HL-60/S4 treated with retinoic acid at 250 ng/mL for 4 days and 3 days (cell line): ENCODE data around the gene PRRC2B.
"Not testable (repeated sequence)": the region's sequence is repeated elsewhere in the genome, so short reads cannot be mapped to it uniquely, and the experiment has no call there.

Experiments used
- in situ Hi-C: fragments of 300-500 bp; cut with MboI; formaldehyde crosslinking; loops from 2 replicates; pipeline ENCODE4 v1.7.0; 2022; ENCODE audit warnings: low sequenced_read_pairs

The PRRC2B gene

GRCh38 chr9:131429121-131430012, 35.5 kb downstream of the PRRC2B start:
- in situ Hi-C loops: no loop called here

DNA sequence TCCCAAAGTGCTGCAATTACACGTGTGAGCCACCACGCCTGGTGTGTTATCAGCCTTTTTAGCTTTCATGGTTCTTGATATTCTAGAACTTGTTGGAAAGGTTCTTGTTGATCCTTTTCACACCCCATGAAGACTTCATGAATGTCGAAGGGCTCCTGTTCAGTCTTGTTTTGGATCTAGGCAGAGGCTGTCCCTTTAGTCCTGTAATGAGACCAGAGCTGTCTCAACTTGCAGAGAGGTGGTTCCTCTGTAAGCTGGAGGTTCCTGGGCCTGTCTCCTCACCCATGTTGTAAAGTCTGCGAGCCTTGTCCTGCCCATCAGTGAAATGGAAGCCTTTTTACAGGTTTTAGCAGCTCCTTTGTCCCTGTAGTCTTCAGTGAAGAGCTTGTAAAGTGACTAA, 38.2 kb downstream of the PRRC2B start:
- in situ Hi-C loops: no loop called here

GRCh38 chr9:131432597-131433301, 38.9 kb downstream of the PRRC2B start:
- in situ Hi-C loops: no loop called here

DNA sequence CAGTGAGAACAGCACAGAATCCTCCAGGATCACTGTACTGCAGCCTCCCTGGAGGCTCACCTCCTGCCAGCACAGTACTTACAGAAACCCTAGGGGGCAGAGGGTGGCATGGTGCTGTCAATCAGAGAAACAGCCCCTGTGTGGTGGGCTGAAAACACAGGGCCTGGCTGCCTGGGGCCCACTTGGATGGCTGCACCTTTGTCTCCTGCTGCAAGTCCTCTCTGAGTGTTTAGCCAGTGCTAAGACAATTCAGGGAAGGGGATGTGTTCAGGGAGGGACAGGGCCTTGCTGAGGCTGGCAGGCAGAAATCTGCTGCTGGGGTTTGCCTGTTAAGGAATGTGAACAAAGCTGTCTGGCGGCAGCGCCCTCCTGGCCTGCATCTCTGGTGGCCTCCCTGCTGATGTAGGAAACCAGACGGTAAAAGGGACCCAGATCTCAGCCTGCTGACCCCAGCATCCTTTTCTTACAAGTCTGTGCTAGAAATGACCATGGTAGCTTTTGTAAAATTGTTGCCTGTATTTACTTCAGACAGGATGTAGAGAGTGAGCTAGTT, 39.5 kb downstream of the PRRC2B start:
- in situ Hi-C loops: no loop called here

- in situ Hi-C loops: no loop called here
These were observed 40.8 kb downstream of the PRRC2B start for GRCh38 chr9:131434673-131435072.

DNA sequence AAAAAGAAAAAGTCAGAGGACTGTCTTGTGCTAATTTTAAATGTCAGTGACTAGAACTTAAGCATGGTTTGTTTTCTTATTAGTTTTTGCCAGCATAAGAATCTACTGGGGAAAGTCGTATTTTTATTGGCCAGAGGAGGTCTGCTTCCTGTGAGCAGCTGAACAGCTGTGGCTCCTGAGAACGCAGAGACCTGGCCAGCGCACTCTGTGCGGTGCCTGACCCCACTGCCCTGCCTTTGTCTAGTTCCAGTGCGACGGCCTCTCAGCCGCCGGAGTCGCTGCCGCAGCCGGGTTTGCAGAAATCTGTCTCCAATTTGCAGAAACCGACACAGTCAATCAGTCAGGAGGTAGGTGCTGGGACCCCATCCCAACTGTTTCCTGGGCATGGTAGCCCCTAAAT, 42.5 kb downstream of the PRRC2B start:
- in situ Hi-C loops: no loop called here

DNA sequence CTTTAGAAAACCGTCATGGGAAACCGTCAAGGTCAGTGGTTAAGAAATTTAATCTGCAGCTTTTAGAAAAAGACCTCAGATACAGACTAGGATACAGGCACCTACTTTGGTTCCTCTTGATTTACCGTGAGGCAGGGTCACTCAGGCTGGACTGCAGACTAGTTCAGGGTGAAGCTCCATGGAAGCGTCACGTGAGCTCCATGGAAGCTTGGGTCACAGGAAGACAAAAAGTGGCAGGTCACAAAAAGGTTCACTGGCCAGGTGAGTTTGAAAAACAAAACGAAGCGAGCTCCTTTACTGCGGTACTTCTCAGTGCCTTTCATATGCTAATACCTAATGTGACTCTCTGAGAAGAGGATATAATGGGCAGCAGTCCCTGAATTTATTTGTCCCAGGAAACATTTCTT, 43.0 kb downstream of the PRRC2B start:
- in situ Hi-C loops: no loop called here

GRCh38 chr9:131438190-131438589, 44.3 kb downstream of the PRRC2B start:
- in situ Hi-C loops: no loop called here

DNA sequence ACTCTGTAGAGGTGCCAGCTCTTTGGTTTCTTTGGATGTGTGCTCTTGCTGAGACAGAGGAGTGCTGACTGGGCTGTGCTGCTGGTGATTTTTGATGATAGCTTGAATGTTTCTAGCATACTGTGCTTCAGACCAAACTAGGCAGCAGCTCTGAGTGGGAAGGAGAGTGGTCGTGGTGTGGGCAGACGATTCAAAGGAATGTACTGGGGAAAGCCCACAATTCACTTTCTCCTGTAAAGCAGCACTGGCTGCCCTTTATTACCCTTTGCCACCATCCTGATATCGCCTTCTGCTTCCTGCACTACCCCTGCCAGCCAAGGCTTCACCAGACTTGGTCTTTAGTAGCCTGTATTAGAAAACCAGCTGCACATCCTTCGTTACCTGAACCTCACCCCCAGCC, 45.3 kb downstream of the PRRC2B start:
- in situ Hi-C loops: no loop called here

- in situ Hi-C loops: no loop called here
These were observed 47.6 kb downstream of the PRRC2B start for GRCh38 chr9:131441441-131441840.

- in situ Hi-C loops: no loop called here
These were observed 48.5 kb downstream of the PRRC2B start for GRCh38 chr9:131442351-131442750.

DNA sequence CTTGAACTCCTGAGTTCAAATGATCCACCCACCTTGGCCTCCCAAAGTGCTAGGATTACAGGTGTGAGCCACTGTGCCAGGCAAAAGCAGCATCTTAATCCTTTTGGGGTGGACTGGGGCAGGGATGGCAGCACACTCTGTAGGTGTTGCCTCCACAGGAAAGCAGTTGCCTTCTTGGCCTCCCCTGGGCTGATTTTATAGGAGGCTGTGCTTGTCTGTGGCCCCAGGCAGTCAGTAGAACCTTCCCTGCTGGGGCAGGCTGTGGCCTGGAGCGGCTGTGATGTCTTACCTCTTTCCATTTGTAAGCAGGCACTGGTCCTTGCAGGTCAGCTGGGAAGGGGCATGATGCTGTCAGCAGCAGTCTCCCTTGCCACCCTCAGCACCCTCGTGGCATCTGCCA, 49.8 kb downstream of the PRRC2B start:
- in situ Hi-C loops: no loop called here

- in situ Hi-C loops: no loop called here
These were observed 52.4 kb downstream of the PRRC2B start for GRCh38 chr9:131446276-131446675.

GRCh38 chr9:131447148-131447547, 53.3 kb downstream of the PRRC2B start:
- in situ Hi-C loops: no loop called here

DNA sequence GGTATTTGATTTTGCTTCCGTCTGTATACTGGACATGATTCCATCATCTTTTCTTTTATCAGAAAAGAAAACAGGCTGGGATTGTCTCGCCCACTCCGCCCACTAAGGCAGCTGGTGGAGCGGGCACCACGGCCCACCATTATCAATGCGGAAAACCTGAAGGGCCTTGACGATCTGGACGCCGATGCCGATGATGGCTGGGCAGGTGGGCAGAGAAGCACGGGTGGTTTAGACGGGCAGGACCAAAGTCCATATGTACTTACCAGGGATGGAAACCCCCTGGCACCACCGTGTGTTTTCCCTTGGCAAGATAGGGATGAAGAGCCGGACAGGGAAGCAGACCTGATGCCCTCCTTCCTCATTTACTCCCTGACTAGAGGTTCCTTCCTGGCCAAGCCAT, 53.7 kb downstream of the PRRC2B start:
- in situ Hi-C loops: no loop called here

GRCh38 chr9:131448818-131449217, 54.9 kb downstream of the PRRC2B start:
- in situ Hi-C loops: no loop called here

GRCh38 chr9:131449276-131449675, 55.4 kb downstream of the PRRC2B start:
- in situ Hi-C loops: no loop called here

DNA sequence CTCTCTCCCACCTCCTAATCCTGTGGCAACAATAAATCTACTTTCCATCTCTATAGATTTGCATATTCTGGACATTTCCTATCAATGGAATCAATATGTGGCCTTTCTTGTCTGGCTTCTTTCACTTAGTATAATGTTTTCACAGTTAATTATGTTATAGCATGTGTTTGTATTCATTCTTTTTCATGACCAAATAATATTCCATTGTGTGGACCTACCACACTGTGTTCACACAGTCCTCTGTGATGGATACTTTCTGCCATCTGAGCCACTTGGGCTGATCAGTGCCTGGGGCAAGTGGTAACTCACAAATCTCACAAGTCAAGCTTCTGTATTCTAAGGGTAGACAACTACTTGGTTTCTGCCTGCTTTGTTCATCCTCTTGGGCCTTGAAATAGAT, 60.1 kb downstream of the PRRC2B start:
- in situ Hi-C loops: no loop called here

- in situ Hi-C loops: not testable (repeated sequence)
These were observed 61.8 kb downstream of the PRRC2B start for GRCh38 chr9:131455655-131456054.

DNA sequence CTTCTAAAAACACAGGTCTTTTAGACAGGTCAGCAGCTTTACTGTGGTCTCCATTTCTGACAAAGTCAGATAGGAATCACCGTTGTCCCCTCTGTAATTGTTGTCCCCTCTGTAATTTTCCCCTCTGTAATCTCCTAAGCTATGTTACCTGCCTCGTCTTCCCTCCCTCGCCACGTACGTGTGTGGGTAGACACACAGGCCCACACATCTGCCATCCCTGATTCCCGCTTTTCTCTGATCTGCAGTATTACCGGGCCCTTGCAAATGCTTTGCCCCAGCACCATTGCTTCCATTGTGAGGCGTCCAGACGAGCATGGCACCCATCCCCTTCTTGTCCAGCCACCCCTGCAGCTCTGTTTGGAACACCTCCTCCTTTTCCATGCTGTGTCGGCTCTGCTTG, 63.9 kb downstream of the PRRC2B start:
- in situ Hi-C loops: no loop called here

- in situ Hi-C loops: no loop called here
These were observed 65.2 kb downstream of the PRRC2B start for GRCh38 chr9:131459056-131459455.

- in situ Hi-C loops: no loop called here
These were observed 67.3 kb downstream of the PRRC2B start for GRCh38 chr9:131461166-131461565.
